ENCODE data around the gene CGB1. TPM values are rescaled to one million over a fixed set of nuclear protein-coding genes. Genes with fewer than 3 reads are reported as not detected.

CGB1 gene
- total and polyA plus RNA-seq, 2 of the 13 experiments (the other 11 are each of a cell fraction or from before 2014, with no cell fraction given) = not detected

- no peak; the same call in 1 of the 2 replicates for TF ChIP-seq ZNF362 (CRISPR knock-in tag; IDR thresholded peaks at IDR 0.05; ENCODE audit: borderline replicate concordance)
- peak; percentile 63 for TF ChIP-seq RAD21 (CRISPR knock-in tag; IDR thresholded peaks at IDR 0.05)
- no peak; the same call in 1 of the 2 replicates for TF ChIP-seq ZNF501 (CRISPR knock-in tag; IDR thresholded peaks at IDR 0.05)
- TF ChIP-seq ZNF292 (CRISPR knock-in tag; IDR thresholded peaks at IDR 0.05; ENCODE audit: borderline replicate concordance, low read depth) = 0 out of 2 replicates have a peak, but pooled peaks have one; percentile 13
- TF ChIP-seq SMAD9 (CRISPR knock-in tag; IDR thresholded peaks at IDR 0.05) = no peak
- no peak for TF ChIP-seq NFE2L2 (IDR thresholded peaks at IDR 0.05; ENCODE audit: low read length)
- TF ChIP-seq RAD51 (IDR thresholded peaks at IDR 0.05; ENCODE audit: borderline replicate concordance) = no peak
- peak; percentile 74 for TF ChIP-seq U2AF1 (optimal IDR thresholded peaks at IDR 0.05; ENCODE audit: low read depth, low read length)
- no peak for TF ChIP-seq NFATC3 (CRISPR knock-in tag; IDR thresholded peaks at IDR 0.05)
- TF ChIP-seq ZNF782 (CRISPR knock-in tag; IDR thresholded peaks at IDR 0.05; ENCODE audit: borderline replicate concordance) = peak; percentile 80
- TF ChIP-seq ZNF775 (CRISPR knock-in tag; IDR thresholded peaks at IDR 0.05; ENCODE audit: borderline replicate concordance) = no peak
- TF ChIP-seq DDIT3 (CRISPR knock-in tag; IDR thresholded peaks at IDR 0.05) = no peak
- no peak for TF ChIP-seq ZNF576 (CRISPR knock-in tag; IDR thresholded peaks at IDR 0.05)
- TF ChIP-seq KDM1A (CRISPR knock-in tag; IDR thresholded peaks at IDR 0.05) = no peak
- TF ChIP-seq HDAC2 (CRISPR knock-in tag; IDR thresholded peaks at IDR 0.05) = no peak; the same call in 1 of the 2 replicates
- peak; percentile 64; the same call in 1 of the 2 replicates for TF ChIP-seq AFF4 (CRISPR knock-in tag; IDR thresholded peaks at IDR 0.05)
- no peak for TF ChIP-seq DBP (CRISPR knock-in tag; IDR thresholded peaks at IDR 0.05; ENCODE audit: not compliant biosample characterization)
- TF ChIP-seq SNAPC5 (CRISPR knock-in tag; IDR thresholded peaks at IDR 0.05; ENCODE audit: borderline replicate concordance) = 0 out of 2 replicates have a peak, but pooled peaks have one; percentile 35
- peak; percentile 80; the same call in 1 of the 2 replicates for TF ChIP-seq CCDC6 (CRISPR knock-in tag; IDR thresholded peaks at IDR 0.05)
- peak; percentile 32; the same call in 1 of the 2 replicates for TF ChIP-seq ZNF331 (CRISPR knock-in tag; IDR thresholded peaks at IDR 0.05)
- TF ChIP-seq CENPT (CRISPR knock-in tag; IDR thresholded peaks at IDR 0.05; ENCODE audit: low read depth) = no peak
- no peak for TF ChIP-seq ZNF83 (CRISPR knock-in tag; IDR thresholded peaks at IDR 0.05; ENCODE audit: borderline replicate concordance)
These were observed 48.5 kb upstream of the CGB1 start, which contains the start of gene SNRNP70 (continued) for GRCh38 chr19:49085020-49085867.
